Ascending aorta (tissue), 2 donors: ENCODE data around the gene TMEM120A. TPM values are rescaled to one million over a fixed set of nuclear protein-coding genes. Genes with fewer than 3 reads are reported as not detected.
"Not testable (repeated sequence)": the region's sequence is repeated elsewhere in the genome, so short reads cannot be mapped to it uniquely, and the experiment has no call there.

Source experiments
- DNase-seq, 2 donors: peaks; one replicate each; pipeline ENCODE4 v3.0.0-alpha.2; 2019; ENCODE audit warnings: low spot score in 2 of 2
- H3K27ac ChIP-seq, 2 donors: fragments of 200-600 bp; sonication (generic); one replicate each; pipeline ENCODE4 v1.5.1; 2016 to 2017; ENCODE audit warnings: mild to moderate bottlenecking in 1 of 2
- H3K27me3 ChIP-seq: fragments of 200-600 bp; sonication (generic); one replicate; pipeline ENCODE4 v1.5.1; 2017
- H3K36me3 ChIP-seq, 2 donors: fragments of 200-600 bp; sonication (generic); one replicate each; pipeline ENCODE4 v1.5.1; 2016
- H3K4me1 ChIP-seq, 2 donors: fragments of 200-600 bp; sonication (generic); one replicate each; pipeline ENCODE4 v1.5.1; 2016 to 2017; ENCODE audit warnings: mild to moderate bottlenecking in 1 of 2
- H3K4me3 ChIP-seq, 2 donors: fragments of 200-600 bp; sonication (generic); one replicate each; pipeline ENCODE4 v1.5.1; 2016 to 2017; ENCODE audit warnings: mild to moderate bottlenecking in 1 of 2
- H3K9me3 ChIP-seq, 2 donors: fragments of 200-600 bp; sonication (generic); one replicate each; pipeline ENCODE4 v1.5.1; 2016
- intact Hi-C: fragments of 100-400 bp; cut with DNase I; formaldehyde crosslinking; loops from one replicate; pipeline ENCODE4 v1.15.1; 2023
- total RNA-seq: library from RNA; depleted of rRNA; stranded (reverse); fragments of >200 nt; gene quantifications from one replicate; pipeline ENCODE4 v1.1.0, GENCODE V29; 2016
- TF ChIP-seq, protein P1 (sequence below), 3 experiments: fragments of 200-600 bp in 2 of 3; fragments of 450-650 bp in 1 of 3; sonication (generic) in 2 of 3; IDR thresholded peaks; one replicate each; pipeline ENCODE4 v1.5.1; 2016 to 2019; ENCODE audit warnings: antibody characterized with exemption in 3 of 3, mild to moderate bottlenecking in 1 of 3, moderate library complexity in 1 of 3

TMEM120A gene
- total RNA-seq, 1 donor from 2014 or later = 24.2 TPM

DNA sequence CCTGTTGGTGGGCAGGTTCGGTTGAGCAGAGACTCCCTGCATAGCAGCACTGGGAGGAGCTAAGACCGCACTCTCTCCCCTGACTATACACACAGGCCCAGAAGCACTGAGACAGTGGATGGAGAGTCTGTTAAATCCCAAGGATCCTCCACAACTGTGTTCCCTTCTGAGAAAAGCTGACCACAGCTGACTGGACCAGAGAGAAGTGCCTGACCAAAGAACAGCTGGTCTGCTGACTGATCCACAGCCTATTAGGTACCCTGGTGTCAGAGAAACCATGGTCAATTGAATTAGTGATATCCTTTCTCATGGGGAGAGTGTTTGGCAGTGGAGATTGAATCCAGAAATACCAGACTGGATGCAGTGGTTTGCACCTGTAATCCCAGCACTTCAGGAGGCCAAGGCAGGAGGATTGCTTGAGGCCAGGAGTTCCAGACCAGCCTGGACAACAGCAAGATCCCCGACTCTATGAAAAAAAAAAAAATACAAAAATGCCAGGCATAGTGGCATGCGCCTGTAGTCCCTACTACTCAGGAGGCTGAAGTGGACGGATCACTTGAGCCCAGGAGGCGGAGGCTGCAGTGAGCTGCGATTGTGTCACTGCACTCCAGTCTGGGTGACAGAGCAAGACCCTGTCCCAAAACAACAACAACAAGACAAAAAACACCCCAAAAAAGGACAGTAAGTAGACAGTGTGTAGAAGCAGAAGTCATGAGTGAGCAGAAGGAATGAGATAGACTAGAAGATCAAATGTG, 27.8 kb upstream of the TMEM120A start:
- Histone ChIP-seq H3K4me1 (no peaks in the 10 kb centered on the region), H3K9me3 (no peaks in the 10 kb centered on the region), H3K4me3 (no peak overlapping the region), H3K27ac (no peak overlapping the region), H3K36me3 (peaks cover 6 to 14% of the 10 kb centered on the region in 2 donors), H3K27me3 (no peaks in the 10 kb centered on the region)
- no peak for DNase-seq
- TF ChIP-seq, protein P1, sequence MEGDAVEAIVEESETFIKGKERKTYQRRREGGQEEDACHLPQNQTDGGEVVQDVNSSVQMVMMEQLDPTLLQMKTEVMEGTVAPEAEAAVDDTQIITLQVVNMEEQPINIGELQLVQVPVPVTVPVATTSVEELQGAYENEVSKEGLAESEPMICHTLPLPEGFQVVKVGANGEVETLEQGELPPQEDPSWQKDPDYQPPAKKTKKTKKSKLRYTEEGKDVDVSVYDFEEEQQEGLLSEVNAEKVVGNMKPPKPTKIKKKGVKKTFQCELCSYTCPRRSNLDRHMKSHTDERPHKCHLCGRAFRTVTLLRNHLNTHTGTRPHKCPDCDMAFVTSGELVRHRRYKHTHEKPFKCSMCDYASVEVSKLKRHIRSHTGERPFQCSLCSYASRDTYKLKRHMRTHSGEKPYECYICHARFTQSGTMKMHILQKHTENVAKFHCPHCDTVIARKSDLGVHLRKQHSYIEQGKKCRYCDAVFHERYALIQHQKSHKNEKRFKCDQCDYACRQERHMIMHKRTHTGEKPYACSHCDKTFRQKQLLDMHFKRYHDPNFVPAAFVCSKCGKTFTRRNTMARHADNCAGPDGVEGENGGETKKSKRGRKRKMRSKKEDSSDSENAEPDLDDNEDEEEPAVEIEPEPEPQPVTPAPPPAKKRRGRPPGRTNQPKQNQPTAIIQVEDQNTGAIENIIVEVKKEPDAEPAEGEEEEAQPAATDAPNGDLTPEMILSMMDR (IDR thresholded peaks at IDR 0.05) = no peak
- intact Hi-C loops = no loop called here

DNA sequence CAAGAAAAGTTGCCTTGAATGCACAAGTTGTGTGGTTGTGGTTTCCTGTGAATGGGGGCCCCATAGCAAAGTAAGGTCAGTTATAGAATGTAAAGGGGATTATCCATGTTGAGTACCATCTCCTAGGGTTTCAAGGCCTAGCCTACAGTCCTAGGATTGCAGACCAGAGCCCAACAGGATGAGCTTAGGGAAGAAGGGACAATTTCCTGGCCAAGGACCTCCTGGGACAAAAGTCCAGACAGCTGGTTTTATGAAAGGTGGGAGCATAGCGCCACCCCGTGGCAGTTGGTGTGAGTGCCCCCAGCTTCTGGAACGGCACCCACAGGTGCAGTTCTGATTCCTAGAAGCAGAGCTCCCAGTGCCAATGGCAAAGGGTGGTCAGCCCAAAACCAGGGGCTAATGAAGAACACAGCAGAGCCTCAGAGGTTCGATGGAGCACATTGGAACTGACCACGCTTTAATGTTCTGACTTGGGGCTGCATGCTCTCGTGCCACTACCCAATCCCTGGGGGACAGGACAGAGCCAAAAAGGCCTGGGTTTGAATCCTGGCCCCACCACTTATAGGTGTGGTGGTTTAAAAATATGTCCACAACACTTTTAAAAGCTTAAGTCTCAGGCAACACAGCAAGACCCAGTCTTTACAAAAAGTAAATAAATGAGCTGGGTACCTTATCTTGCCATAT, 25.8 kb upstream of the TMEM120A start:
- Histone ChIP-seq H3K4me1 (no peaks in the 10 kb centered on the region), H3K4me3 (no peak overlapping the region), H3K27ac (no peak overlapping the region), H3K36me3 (peaks cover 6 to 14% of the 10 kb centered on the region in 2 donors), H3K27me3 (no peaks in the 10 kb centered on the region), H3K9me3 (no peaks in the 10 kb centered on the region)
- TF ChIP-seq, protein P1 (IDR thresholded peaks at IDR 0.05) = peak; percentile 83 to 93 (median 89)
- intact Hi-C loops = loop anchor here (1.0 kb wide), 1 partner anchor 154 kb away; no protein-coding TSS in a partner anchor
- DNase-seq = peak in 1 of 2 donors; percentile 87

DNA sequence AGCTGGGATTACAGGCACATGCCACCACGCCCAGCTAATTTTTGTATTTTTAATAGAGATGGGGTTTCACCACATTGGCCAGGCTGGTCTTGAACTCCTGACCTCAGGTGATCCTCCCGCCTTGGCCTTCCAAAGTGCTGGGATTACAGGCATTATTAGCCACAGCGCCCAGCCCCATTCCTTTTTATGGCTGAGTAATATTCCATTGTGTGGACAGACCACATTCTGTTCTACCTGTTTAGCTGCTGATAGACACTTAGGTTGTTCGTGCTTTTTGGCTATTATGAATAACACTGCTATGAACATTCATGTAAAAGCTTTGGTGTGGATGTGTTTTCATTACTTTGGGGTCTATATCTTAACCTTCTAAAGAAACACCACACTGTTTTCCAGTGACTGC, 24.1 kb upstream of the TMEM120A start:
- peaks cover 6 to 13% of the 10 kb centered on the region in 2 donors for H3K36me3 ChIP-seq
- H3K4me1 ChIP-seq, intact Hi-C loops, DNase-seq, H3K4me3 ChIP-seq, H3K9me3 ChIP-seq, H3K27me3 ChIP-seq, H3K27ac ChIP-seq: not testable (repeated sequence)

DNA sequence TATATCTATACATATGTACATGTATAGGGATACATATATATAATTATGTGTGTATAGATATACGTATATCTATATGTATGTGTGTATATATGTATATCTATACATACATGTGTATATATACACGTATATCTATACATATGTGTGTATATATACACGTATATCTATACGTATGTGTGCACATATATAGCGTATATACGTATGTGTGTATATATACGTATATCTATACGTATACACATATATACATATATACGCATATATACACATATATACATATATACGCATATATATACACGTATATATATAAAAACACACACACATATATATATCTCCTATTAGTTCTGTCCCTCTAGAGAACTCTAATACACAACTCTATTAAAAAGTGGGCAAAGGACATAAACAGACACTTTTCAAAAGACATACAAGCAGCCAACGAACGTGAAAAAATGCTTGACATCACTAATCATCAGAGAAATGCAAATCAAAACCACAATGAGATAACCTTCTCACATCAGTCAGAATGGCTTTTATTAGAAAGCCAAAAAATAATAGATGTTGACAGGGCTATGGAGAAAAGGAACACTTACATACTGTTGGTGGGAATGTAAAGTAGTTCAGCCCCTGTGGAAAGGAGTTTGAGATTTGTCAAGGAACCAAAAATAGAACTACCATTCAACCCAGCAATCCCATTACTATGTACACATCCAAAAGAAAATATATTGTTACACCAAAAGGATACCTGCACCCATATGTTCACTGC, 22.0 kb upstream of the TMEM120A start:
- Histone ChIP-seq H3K36me3 (peaks cover under 1 to 1% of the 10 kb centered on the region in 2 donors), H3K27ac (no peak overlapping the region), H3K9me3 (no peaks in the 10 kb centered on the region), H3K27me3 (no peaks in the 10 kb centered on the region), H3K4me3 (no peak overlapping the region), H3K4me1 (peaks cover 0 to 4% of the 10 kb centered on the region in 2 donors)
- intact Hi-C loops = no loop called here
- DNase-seq = no peak
- TF ChIP-seq, protein P1 (IDR thresholded peaks at IDR 0.05) = no peak

DNA sequence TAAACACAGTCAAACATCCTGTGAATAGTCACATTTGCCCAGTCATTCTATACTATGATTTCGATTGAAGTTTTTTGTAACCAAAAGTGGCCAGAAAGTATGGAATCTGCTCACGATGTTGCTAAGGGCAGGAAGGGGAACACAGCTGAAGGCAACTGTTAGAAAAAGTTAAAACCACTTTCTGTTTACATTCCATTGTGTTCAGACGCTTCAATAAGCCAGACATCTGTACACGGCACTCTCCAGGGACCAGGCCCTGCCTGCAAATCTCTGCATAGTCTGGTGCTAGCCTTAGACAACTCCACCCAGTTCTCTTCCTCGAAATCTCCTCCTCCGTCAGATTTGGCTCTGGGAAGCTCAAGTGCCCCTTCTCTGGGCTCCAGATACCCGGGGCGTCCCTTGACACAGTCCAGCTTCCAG, 17.1 kb upstream of the TMEM120A start:
- no peaks in the 10 kb centered on the region for H3K27me3 ChIP-seq
- H3K4me3 ChIP-seq = peak overlapping the region; percentile 8 to 18
- intact Hi-C loops = loop anchor here (5.0 kb wide), 1 partner anchor 94 kb away; the partner anchor contains the start of gene POR
- H3K9me3 ChIP-seq = no peaks in the 10 kb centered on the region
- TF ChIP-seq, protein P1 (IDR thresholded peaks at IDR 0.05) = no peak
- peak overlapping the region; percentile 75 to 80 for H3K27ac ChIP-seq
- no peaks in the 10 kb centered on the region for H3K36me3 ChIP-seq
- peak in 1 of 2 donors; percentile 72 for DNase-seq
- H3K4me1 ChIP-seq = peaks cover 4 to 14% of the 10 kb centered on the region in 2 donors
